ENCODE measurements around the gene CAPNS1.

DNA sequence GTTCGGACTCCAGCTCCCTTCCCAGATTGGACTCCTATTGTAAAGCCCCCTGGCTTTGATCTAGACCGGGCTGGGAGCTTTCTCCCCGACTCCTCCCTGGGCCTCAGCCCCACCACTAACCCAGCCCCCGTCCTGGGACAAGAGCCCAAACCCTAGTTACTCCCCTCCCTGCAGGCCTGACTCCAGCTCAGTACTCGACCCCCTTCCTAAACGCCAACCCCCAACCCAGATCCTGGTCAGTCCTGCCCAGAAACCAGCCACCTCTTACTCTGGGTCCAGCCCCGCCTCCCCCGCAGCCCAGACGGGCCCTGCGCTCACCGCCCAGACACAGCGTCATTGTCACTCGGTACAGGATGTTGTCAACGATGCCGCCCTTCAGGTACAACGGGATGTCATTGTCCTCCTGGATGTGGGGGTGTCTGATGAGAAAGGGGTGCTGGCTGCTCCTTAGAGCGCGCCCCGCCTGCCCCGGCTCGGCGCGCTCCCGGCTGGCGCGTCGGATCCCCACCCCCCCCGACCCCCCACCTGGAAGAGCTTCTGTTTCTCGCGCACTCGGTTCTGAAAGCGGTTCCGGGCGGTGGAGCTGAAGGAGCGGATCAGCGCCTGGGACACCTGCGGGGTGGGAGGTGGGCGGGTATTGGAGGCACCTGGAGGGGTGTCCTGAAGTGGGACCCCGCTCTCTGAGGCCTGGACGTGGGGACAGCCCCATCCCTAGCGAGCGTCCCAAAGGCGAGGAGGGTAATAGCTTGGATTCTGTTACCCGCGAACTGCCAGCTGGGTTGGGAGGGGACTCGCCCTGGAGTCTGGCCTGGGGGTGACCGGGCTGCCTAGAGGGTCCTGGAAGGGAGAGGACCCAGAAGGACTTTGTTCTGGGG, 11.5 kb downstream of the CAPNS1 start:
- TF ChIP-seq, protein P1, sequence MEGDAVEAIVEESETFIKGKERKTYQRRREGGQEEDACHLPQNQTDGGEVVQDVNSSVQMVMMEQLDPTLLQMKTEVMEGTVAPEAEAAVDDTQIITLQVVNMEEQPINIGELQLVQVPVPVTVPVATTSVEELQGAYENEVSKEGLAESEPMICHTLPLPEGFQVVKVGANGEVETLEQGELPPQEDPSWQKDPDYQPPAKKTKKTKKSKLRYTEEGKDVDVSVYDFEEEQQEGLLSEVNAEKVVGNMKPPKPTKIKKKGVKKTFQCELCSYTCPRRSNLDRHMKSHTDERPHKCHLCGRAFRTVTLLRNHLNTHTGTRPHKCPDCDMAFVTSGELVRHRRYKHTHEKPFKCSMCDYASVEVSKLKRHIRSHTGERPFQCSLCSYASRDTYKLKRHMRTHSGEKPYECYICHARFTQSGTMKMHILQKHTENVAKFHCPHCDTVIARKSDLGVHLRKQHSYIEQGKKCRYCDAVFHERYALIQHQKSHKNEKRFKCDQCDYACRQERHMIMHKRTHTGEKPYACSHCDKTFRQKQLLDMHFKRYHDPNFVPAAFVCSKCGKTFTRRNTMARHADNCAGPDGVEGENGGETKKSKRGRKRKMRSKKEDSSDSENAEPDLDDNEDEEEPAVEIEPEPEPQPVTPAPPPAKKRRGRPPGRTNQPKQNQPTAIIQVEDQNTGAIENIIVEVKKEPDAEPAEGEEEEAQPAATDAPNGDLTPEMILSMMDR (IDR thresholded peaks at IDR 0.05; ENCODE audit: insufficient read depth, low read length, poor library complexity, severe bottlenecking), result no peak
- no peak for TF ChIP-seq EZH2phosphoT487 (conservative IDR thresholded peaks at IDR 0.05; ENCODE audit: low read length)
